ENCODE data around the gene CCDC188.

CCDC188 gene

GRCh38 chr22:20184501-20185165 lies 33.8 kb upstream of the CCDC188 start:
- H3K27me3 ChIP-seq (ENCODE audit: control insufficient read depth in 2 of 2, insufficient read depth in 2 of 2, low read length in 2 of 2) = no peaks in the 10 kb centered on the region
- no peak overlapping the region for H3K9ac ChIP-seq (ENCODE audit: low read depth in 1 of 2, low read length in 2 of 2)
- H3K36me3 ChIP-seq (ENCODE audit: control insufficient read depth in 2 of 2, insufficient read depth in 2 of 2, low read length in 2 of 2) = no peaks in the 10 kb centered on the region
- no peak overlapping the region for H3K4me3 ChIP-seq (ENCODE audit: low read length in 2 of 2)
- H3K4me1 ChIP-seq (ENCODE audit: control insufficient read depth in 2 of 2, insufficient read depth in 2 of 2, low read length in 2 of 2) = no peaks in the 10 kb centered on the region
- H3K9me3 ChIP-seq (ENCODE audit: control insufficient read depth in 2 of 2, low read length in 2 of 2) = no peaks in the 10 kb centered on the region
- H3K27ac ChIP-seq (ENCODE audit: low read depth in 2 of 2, low read length in 2 of 2) = no peak overlapping the region

DNA sequence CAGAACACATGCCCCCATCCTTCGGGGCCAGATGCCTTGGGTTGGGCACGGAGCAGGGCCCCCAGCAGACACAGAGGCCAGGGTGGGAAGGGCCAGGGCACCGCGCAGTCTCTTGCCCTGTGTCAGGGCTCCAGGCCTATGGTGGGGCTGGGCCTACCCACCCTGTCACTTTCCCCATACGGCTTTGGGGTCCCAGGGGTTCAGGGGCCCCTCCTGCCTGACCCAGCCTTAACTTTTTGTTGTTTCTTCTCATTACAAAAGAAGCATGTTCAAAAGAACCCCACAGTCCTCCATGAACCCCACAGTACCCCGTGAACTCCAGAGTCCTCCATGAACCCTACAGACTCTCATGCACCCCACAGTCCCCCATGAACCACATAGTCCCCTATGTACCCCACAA lies 33.0 kb upstream of the CCDC188 start:
- Histone ChIP-seq H3K9me3 (ENCODE audit: control insufficient read depth in 2 of 2, low read length in 2 of 2) (no peaks in the 10 kb centered on the region), H3K4me1 (ENCODE audit: control insufficient read depth in 2 of 2, insufficient read depth in 2 of 2, low read length in 2 of 2) (no peaks in the 10 kb centered on the region), H3K4me3 (ENCODE audit: low read length in 2 of 2) (no peak overlapping the region), H3K27ac (ENCODE audit: low read depth in 2 of 2, low read length in 2 of 2) (no peak overlapping the region), H3K36me3 (ENCODE audit: control insufficient read depth in 2 of 2, insufficient read depth in 2 of 2, low read length in 2 of 2) (no peaks in the 10 kb centered on the region), H3K27me3 (ENCODE audit: control insufficient read depth in 2 of 2, insufficient read depth in 2 of 2, low read length in 2 of 2) (no peaks in the 10 kb centered on the region), H3K9ac (ENCODE audit: low read depth in 1 of 2, low read length in 2 of 2) (no peak overlapping the region)

- Histone ChIP-seq H3K27me3 (ENCODE audit: control insufficient read depth in 2 of 2, insufficient read depth in 2 of 2, low read length in 2 of 2) (no peaks in the 10 kb centered on the region), H3K27ac (ENCODE audit: low read depth in 2 of 2, low read length in 2 of 2) (no peak overlapping the region), H3K4me3 (ENCODE audit: low read length in 2 of 2) (no peak overlapping the region), H3K9me3 (ENCODE audit: control insufficient read depth in 2 of 2, low read length in 2 of 2) (no peaks in the 10 kb centered on the region), H3K9ac (ENCODE audit: low read depth in 1 of 2, low read length in 2 of 2) (no peak overlapping the region), H3K4me1 (ENCODE audit: control insufficient read depth in 2 of 2, insufficient read depth in 2 of 2, low read length in 2 of 2) (no peaks in the 10 kb centered on the region), H3K36me3 (ENCODE audit: control insufficient read depth in 2 of 2, insufficient read depth in 2 of 2, low read length in 2 of 2) (no peaks in the 10 kb centered on the region)
Observed at GRCh38 chr22:20183101-20183500, 32.2 kb upstream of the CCDC188 start.

DNA sequence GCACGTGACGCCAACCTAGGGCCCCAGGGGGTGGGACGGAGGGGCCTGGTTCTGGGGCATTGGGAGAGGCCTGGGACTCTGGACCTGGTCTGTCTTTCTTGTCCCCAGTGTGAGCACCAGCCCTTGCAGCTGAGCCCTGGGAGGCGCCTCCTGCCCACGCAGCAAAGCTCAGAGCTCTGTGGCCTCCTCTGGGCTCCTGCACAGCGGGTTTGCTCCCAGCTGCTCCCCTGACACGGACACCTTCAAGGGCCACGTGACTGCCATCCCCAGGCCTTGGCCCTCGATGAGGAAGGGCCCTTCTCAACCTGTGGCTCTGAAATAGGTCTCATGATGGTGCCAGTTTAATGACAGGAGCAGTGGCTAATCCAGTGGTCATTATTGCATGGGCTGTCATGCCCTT lies 31.5 kb upstream of the CCDC188 start:
- Histone ChIP-seq H3K4me3 (ENCODE audit: low read length in 2 of 2) (no peak overlapping the region), H3K9me3 (ENCODE audit: control insufficient read depth in 2 of 2, low read length in 2 of 2) (no peaks in the 10 kb centered on the region), H3K27me3 (ENCODE audit: control insufficient read depth in 2 of 2, insufficient read depth in 2 of 2, low read length in 2 of 2) (no peaks in the 10 kb centered on the region), H3K4me1 (ENCODE audit: control insufficient read depth in 2 of 2, insufficient read depth in 2 of 2, low read length in 2 of 2) (no peaks in the 10 kb centered on the region), H3K27ac (ENCODE audit: low read depth in 2 of 2, low read length in 2 of 2) (no peak overlapping the region), H3K36me3 (ENCODE audit: control insufficient read depth in 2 of 2, insufficient read depth in 2 of 2, low read length in 2 of 2) (no peaks in the 10 kb centered on the region), H3K9ac (ENCODE audit: low read depth in 1 of 2, low read length in 2 of 2) (no peak overlapping the region)

DNA sequence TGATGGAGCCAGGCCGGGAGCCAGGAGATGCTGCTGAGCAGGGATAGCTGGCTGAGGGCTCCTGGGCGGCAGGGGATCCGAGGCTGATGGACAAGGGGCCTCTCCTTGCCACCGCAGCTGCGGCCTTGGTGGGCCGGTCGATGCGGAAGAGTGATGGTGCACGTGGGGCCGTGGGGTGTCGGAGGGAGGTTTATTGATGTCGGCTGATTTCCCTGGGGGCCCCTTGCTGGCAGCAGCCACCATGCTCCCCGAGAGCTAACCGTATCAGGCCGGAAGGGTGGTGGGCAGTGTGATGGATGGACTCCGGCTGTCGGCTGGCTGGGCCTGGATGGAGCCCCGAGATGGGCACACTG lies 31.0 kb upstream of the CCDC188 start:
- Histone ChIP-seq H3K4me1 (ENCODE audit: control insufficient read depth in 2 of 2, insufficient read depth in 2 of 2, low read length in 2 of 2) (no peaks in the 10 kb centered on the region), H3K4me3 (ENCODE audit: low read length in 2 of 2) (no peak overlapping the region), H3K9me3 (ENCODE audit: control insufficient read depth in 2 of 2, low read length in 2 of 2) (no peaks in the 10 kb centered on the region), H3K27me3 (ENCODE audit: control insufficient read depth in 2 of 2, insufficient read depth in 2 of 2, low read length in 2 of 2) (no peaks in the 10 kb centered on the region), H3K9ac (ENCODE audit: low read depth in 1 of 2, low read length in 2 of 2) (no peak overlapping the region), H3K27ac (ENCODE audit: low read depth in 2 of 2, low read length in 2 of 2) (no peak overlapping the region), H3K36me3 (ENCODE audit: control insufficient read depth in 2 of 2, insufficient read depth in 2 of 2, low read length in 2 of 2) (no peaks in the 10 kb centered on the region)

DNA sequence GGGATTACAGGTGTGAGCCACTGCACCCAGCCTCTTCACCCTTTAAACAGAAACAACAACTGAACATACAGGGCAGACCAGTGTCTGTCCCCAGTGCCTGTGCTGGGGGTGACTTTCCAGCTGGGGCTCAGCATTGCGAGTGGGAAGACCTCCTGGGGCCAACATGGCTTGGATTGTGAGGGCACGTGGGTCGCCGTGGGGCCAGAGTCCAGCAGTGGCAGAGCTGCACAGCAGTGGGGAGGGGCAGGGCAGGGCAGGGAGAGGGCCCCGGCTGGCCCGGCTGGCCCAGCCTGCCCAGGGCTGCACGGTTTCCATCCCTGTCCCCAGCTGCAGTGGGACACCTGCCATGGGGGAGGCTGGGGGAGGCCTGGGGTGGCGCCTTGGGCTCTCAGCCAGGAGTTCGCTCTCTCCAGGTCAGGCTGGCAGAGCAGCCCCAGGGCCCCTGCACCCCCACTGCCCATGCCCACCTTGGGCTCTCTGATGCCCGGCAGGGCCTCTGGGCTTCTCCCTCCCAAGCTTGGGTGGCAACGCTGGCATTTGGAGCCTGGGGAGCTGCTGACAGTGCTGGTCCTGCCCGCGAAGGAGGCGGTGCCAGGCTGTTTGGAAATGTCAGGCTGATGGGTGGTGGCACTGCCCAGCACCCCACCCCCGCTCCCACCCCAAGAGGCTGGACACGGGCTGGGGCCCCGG lies 30.5 kb upstream of the CCDC188 start:
- no peak overlapping the region for H3K4me3 ChIP-seq (ENCODE audit: low read length in 2 of 2)
- H3K36me3 ChIP-seq (ENCODE audit: control insufficient read depth in 2 of 2, insufficient read depth in 2 of 2, low read length in 2 of 2) = no peaks in the 10 kb centered on the region
- no peak overlapping the region for H3K27ac ChIP-seq (ENCODE audit: low read depth in 2 of 2, low read length in 2 of 2)
- H3K9me3 ChIP-seq (ENCODE audit: control insufficient read depth in 2 of 2, low read length in 2 of 2) = no peaks in the 10 kb centered on the region
- no peak overlapping the region for H3K9ac ChIP-seq (ENCODE audit: low read depth in 1 of 2, low read length in 2 of 2)
- H3K4me1 ChIP-seq (ENCODE audit: control insufficient read depth in 2 of 2, insufficient read depth in 2 of 2, low read length in 2 of 2) = no peaks in the 10 kb centered on the region
- no peaks in the 10 kb centered on the region for H3K27me3 ChIP-seq (ENCODE audit: control insufficient read depth in 2 of 2, insufficient read depth in 2 of 2, low read length in 2 of 2)

- no peaks in the 10 kb centered on the region for H3K27me3 ChIP-seq (ENCODE audit: control insufficient read depth in 2 of 2, insufficient read depth in 2 of 2, low read length in 2 of 2)
- H3K4me1 ChIP-seq (ENCODE audit: control insufficient read depth in 2 of 2, insufficient read depth in 2 of 2, low read length in 2 of 2) = no peaks in the 10 kb centered on the region
- no peaks in the 10 kb centered on the region for H3K36me3 ChIP-seq (ENCODE audit: control insufficient read depth in 2 of 2, insufficient read depth in 2 of 2, low read length in 2 of 2)
- no peak overlapping the region for H3K4me3 ChIP-seq (ENCODE audit: low read length in 2 of 2)
- no peaks in the 10 kb centered on the region for H3K9me3 ChIP-seq (ENCODE audit: control insufficient read depth in 2 of 2, low read length in 2 of 2)
- no peak overlapping the region for H3K27ac ChIP-seq (ENCODE audit: low read depth in 2 of 2, low read length in 2 of 2)
- H3K9ac ChIP-seq (ENCODE audit: low read depth in 1 of 2, low read length in 2 of 2) = no peak overlapping the region
Observed at GRCh38 chr22:20180640-20181039, 29.8 kb upstream of the CCDC188 start.

DNA sequence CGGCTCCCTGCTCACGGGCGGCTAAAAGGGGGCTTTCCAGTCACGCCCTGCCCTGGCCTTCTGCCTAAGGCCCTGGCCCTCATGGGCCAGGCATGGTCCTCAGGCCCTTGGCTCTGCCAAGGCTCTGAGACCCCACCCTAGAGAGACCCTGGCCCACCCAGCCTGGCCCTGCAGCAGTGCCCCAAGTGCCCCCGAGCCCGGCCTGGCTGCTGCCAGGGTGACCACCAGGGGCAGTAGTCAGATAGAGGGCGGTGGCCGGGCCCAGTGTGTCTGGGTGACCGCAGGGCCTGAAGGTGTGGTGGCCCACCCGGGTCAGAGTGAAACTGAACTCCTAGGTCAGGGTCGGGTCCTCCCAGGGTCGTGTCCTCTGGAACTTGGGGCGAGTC lies 29.4 kb upstream of the CCDC188 start:
- H3K27me3 ChIP-seq (ENCODE audit: control insufficient read depth in 2 of 2, insufficient read depth in 2 of 2, low read length in 2 of 2) = no peaks in the 10 kb centered on the region
- no peaks in the 10 kb centered on the region for H3K36me3 ChIP-seq (ENCODE audit: control insufficient read depth in 2 of 2, insufficient read depth in 2 of 2, low read length in 2 of 2)
- H3K4me1 ChIP-seq (ENCODE audit: control insufficient read depth in 2 of 2, insufficient read depth in 2 of 2, low read length in 2 of 2) = no peaks in the 10 kb centered on the region
- no peaks in the 10 kb centered on the region for H3K9me3 ChIP-seq (ENCODE audit: control insufficient read depth in 2 of 2, low read length in 2 of 2)
- no peak overlapping the region for H3K9ac ChIP-seq (ENCODE audit: low read depth in 1 of 2, low read length in 2 of 2)
- H3K27ac ChIP-seq (ENCODE audit: low read depth in 2 of 2, low read length in 2 of 2) = no peak overlapping the region
- no peak overlapping the region for H3K4me3 ChIP-seq (ENCODE audit: low read length in 2 of 2)

DNA sequence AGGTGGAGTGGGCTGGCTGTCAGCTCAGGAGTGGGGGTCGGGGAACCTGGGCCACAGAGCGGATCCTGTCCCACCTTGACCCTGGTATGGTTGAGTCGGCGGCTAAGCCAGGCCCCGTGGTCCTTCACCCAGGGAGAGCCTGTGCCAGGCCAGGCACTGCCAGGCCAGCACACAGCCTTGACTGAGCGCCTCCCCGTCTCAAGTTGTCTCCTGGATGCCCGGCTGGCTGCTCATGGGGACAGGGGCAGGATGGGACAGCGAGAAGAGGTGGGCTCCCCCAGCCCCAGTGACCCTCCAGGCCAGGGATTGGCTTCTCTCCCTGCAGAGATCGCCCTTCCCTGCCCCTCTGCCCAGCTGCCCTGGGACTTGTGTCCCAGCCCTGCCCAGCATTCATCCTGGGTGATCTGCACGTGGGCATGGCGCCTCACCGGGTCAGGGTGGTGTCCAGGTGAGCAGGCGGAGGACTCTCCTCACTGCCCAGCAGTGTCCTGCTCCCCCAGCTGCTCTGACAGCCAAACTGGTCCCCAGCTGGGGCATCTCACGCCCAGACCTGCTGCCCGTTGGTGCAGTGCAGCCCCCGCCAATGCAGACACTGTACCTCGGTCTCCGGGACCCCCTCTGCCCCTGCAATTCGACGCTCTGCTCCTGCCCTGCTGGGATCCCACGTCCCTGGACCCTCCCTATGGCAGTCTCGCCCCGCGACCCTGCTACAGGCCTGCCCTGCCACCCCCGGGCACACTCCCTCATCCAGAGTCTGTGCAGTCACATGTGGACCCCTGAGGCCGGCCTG lies 28.8 kb upstream of the CCDC188 start:
- H3K27me3 ChIP-seq (ENCODE audit: control insufficient read depth in 2 of 2, insufficient read depth in 2 of 2, low read length in 2 of 2) = no peaks in the 10 kb centered on the region

DNA sequence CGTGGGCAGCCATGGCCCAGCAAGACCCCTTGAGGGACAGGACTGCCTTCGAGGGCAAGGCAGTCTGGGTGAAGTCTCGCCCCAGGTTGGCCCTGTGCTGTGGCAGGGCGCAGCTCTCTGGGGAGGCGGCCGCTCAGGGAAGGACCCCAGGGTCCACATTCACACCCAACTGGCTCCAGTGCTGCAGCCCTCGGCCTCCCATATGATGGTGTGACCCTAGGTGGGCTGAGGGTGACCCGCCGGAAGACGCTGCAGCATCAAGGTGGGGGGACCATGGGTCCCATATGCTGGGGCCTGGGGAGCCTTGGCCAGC lies 28.0 kb upstream of the CCDC188 start:
- no peaks in the 10 kb centered on the region for H3K9me3 ChIP-seq (ENCODE audit: control insufficient read depth in 2 of 2, low read length in 2 of 2)
- peaks cover 0 to 2% of the 10 kb centered on the region in 2 donors for H3K27me3 ChIP-seq (ENCODE audit: control insufficient read depth in 2 of 2, insufficient read depth in 2 of 2, low read length in 2 of 2)
- no peak overlapping the region for H3K9ac ChIP-seq (ENCODE audit: low read depth in 1 of 2, low read length in 2 of 2)
- H3K4me3 ChIP-seq (ENCODE audit: low read length in 2 of 2) = no peak overlapping the region
- no peak overlapping the region for H3K27ac ChIP-seq (ENCODE audit: low read depth in 2 of 2, low read length in 2 of 2)
- H3K4me1 ChIP-seq (ENCODE audit: control insufficient read depth in 2 of 2, insufficient read depth in 2 of 2, low read length in 2 of 2) = no peaks in the 10 kb centered on the region
- no peaks in the 10 kb centered on the region for H3K36me3 ChIP-seq (ENCODE audit: control insufficient read depth in 2 of 2, insufficient read depth in 2 of 2, low read length in 2 of 2)

More for the DNA sequence above, 28.8 kb upstream of the CCDC188 start:
- Histone ChIP-seq H3K4me3 (ENCODE audit: low read length in 2 of 2) (no peak overlapping the region), H3K9me3 (ENCODE audit: control insufficient read depth in 2 of 2, low read length in 2 of 2) (no peaks in the 10 kb centered on the region), H3K4me1 (ENCODE audit: control insufficient read depth in 2 of 2, insufficient read depth in 2 of 2, low read length in 2 of 2) (no peaks in the 10 kb centered on the region), H3K27ac (ENCODE audit: low read depth in 2 of 2, low read length in 2 of 2) (no peak overlapping the region), H3K9ac (ENCODE audit: low read depth in 1 of 2, low read length in 2 of 2) (no peak overlapping the region), H3K36me3 (ENCODE audit: control insufficient read depth in 2 of 2, insufficient read depth in 2 of 2, low read length in 2 of 2) (no peaks in the 10 kb centered on the region)

All from mucosa of rectum (tissue), 2 donors.